ENCODE results near the gene MEIS2. TPM values are rescaled to one million over a fixed set of nuclear protein-coding genes. Genes with fewer than 3 reads are reported as not detected.
A peak's percentile ranks its signal among the peaks of the same experiment; 100 is the strongest.

The MEIS2 gene
- total RNA-seq, 1 donor: 43.7 TPM

GRCh38 chr15:36914466-36914865 is 185.9 kb downstream of the MEIS2 start:
- no peak overlapping the region for H3K4me3 ChIP-seq (ENCODE audit: low read depth, low read length)
- no peak for TF ChIP-seq CTCF (IDR thresholded peaks at IDR 0.05; ENCODE audit: insufficient read depth, low read length)
- peak; percentile 59 for DNase-seq (ENCODE audit: low read depth)

GRCh38 chr15:36912311-36912712 is 188.0 kb downstream of the MEIS2 start:
- peak; percentile 65 for DNase-seq (ENCODE audit: low read depth)
- no peak overlapping the region for H3K4me3 ChIP-seq (ENCODE audit: low read depth, low read length)
- no peak for TF ChIP-seq CTCF (IDR thresholded peaks at IDR 0.05; ENCODE audit: insufficient read depth, low read length)

GRCh38 chr15:36911322-36911944 is 188.9 kb downstream of the MEIS2 start:
- H3K4me3 ChIP-seq (ENCODE audit: low read depth, low read length): no peak overlapping the region
- peak; percentile 39 for DNase-seq (ENCODE audit: low read depth)

GRCh38 chr15:36908991-36909390 is 191.4 kb downstream of the MEIS2 start:
- no peak overlapping the region for H3K4me3 ChIP-seq (ENCODE audit: low read depth, low read length)
- DNase-seq (ENCODE audit: low read depth): no peak
- TF ChIP-seq CTCF (IDR thresholded peaks at IDR 0.05; ENCODE audit: insufficient read depth, low read length): no peak

More at GRCh38 chr15:36911322-36911944, 188.9 kb downstream of the MEIS2 start:
- TF ChIP-seq CTCF (IDR thresholded peaks at IDR 0.05; ENCODE audit: insufficient read depth, low read length): no peak

- no peak for DNase-seq (ENCODE audit: low read depth)
- no peak for TF ChIP-seq CTCF (IDR thresholded peaks at IDR 0.05; ENCODE audit: insufficient read depth, low read length)
- no peak overlapping the region for H3K4me3 ChIP-seq (ENCODE audit: low read depth, low read length)
Measured at GRCh38 chr15:36907295-36907694, 193.1 kb downstream of the MEIS2 start.

GRCh38 chr15:36905908-36906307 is 194.4 kb downstream of the MEIS2 start:
- DNase-seq (ENCODE audit: low read depth): peak; percentile 89
- no peak for TF ChIP-seq CTCF (IDR thresholded peaks at IDR 0.05; ENCODE audit: insufficient read depth, low read length)
- no peak overlapping the region for H3K4me3 ChIP-seq (ENCODE audit: low read depth, low read length)

GRCh38 chr15:36904715-36905114 is 195.6 kb downstream of the MEIS2 start:
- H3K4me3 ChIP-seq (ENCODE audit: low read depth, low read length): no peak overlapping the region
- no peak for TF ChIP-seq CTCF (IDR thresholded peaks at IDR 0.05; ENCODE audit: insufficient read depth, low read length)
- no peak for DNase-seq (ENCODE audit: low read depth)
